ENCODE measurements around the gene NSF. TPM values are rescaled to one million over a fixed set of nuclear protein-coding genes. Genes with fewer than 3 reads are reported as not detected.

The NSF gene
- total and polyA plus RNA-seq, 7 donors: 15.0 to 41.8 (median 30.0) TPM

DNA sequence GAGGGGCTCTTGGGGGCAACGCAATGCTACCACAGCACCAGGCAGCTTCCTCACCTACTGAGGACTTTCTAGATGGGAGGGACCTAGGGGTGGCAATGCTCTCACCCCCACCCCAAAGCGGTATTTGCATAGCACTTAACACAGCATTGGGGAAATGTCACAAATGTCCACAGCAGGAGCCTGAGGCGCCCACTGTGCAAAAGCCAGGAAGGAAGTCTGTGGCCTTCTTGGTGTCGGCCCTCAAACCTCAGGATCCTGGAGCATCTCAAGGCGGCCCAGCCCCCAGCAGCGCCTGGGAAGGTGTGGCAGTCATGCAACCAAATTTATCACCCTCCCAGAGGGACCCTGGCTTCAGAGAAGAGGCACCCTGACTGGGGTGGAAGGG lies 182.7 kb downstream of the NSF start:
- H3K4me3 ChIP-seq: no peak overlapping the region
- H3K4me1 ChIP-seq: peaks cover 0 to 28% (median 22%) of the 10 kb centered on the region in 4 donors
- 49 to 87% methylated on average over 6 of the region's 6 CpGs for WGBS, 2 donors
- intact Hi-C loops (cut with DNase I): no loop called here
- no peaks in the 10 kb centered on the region for H3K36me3 ChIP-seq
- H3K9me3 ChIP-seq: no peaks in the 10 kb centered on the region
- H3K27me3 ChIP-seq: no peaks in the 10 kb centered on the region
- peak; percentile 48 for DNase-seq
- TF ChIP-seq POLR2A (IDR thresholded peaks at IDR 0.05) (no peak), POLR2AphosphoS5 (IDR thresholded peaks at IDR 0.05) (no peak), CTCF (IDR thresholded peaks at IDR 0.05) (no peak), EP300 (IDR thresholded peaks at IDR 0.05) (no peak)
- H3K27ac ChIP-seq: no peak overlapping the region

DNA sequence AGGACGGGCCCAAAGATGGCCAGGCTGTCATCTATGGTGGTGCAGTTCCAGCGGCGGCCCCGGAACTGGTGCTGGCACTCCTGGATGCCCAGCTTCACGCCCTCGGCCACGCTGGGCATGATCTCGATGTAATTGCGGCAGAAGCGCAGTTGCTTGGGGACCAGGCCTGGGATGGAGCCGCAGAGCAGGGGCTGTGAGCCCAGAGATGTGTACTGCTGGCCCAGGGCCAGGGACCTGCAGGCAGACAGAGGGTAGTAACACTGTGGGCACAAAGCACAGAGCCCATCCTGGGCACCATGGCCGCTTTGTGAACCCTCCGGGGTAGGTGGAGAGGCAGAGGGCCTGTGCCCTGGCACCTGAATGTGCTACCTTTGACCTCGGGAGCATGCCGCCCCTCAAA lies 183.2 kb downstream of the NSF start:
- WGBS, 2 donors: 87 to 90% methylated on average over 15 of the region's 15 CpGs
- no peak for TF ChIP-seq POLR2A (IDR thresholded peaks at IDR 0.05)
- TF ChIP-seq EP300 (IDR thresholded peaks at IDR 0.05): no peak
- peak; percentile 56 for DNase-seq
- intact Hi-C loops (cut with DNase I): no loop called here
- no peak overlapping the region for H3K4me3 ChIP-seq
- H3K9me3 ChIP-seq: no peaks in the 10 kb centered on the region
- H3K27me3 ChIP-seq: no peaks in the 10 kb centered on the region
- H3K36me3 ChIP-seq: no peaks in the 10 kb centered on the region
- H3K4me1 ChIP-seq: peaks cover 0 to 28% (median 22%) of the 10 kb centered on the region in 4 donors
- no peak overlapping the region for H3K27ac ChIP-seq

DNA sequence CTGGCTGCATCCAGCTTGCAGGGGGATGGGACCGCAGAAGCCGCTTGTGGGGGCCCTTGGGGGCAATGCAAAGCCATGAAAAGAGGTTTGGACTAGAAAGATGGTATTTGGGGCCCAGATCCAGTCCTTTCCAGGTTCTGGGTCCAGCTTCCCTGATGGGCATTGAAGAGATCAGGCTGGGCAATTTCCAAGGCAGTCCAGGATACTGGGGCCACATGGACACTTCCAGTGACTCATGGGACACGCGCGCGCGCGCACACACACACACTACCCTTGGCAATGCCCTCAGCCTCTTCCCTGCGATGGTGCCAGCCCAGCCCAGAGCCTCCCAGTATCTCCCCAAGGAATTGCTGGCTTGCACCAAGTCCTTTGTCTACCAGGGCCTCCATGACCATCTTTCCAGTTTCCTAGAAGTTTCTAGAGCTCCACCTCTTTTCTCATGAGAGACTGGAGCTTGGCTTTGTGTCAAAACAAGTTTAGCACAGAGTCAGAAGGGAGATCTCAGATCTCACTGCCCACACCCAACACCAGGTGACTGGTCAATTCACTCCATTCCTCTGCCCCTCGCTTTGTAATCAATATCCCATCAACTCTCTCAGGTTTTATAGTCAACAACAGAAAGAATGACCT lies 183.8 kb downstream of the NSF start:
- TF ChIP-seq EP300 (IDR thresholded peaks at IDR 0.05) (no peak), CTCF (IDR thresholded peaks at IDR 0.05) (no peak), POLR2AphosphoS5 (IDR thresholded peaks at IDR 0.05) (no peak), POLR2A (IDR thresholded peaks at IDR 0.05) (no peak)
- Histone ChIP-seq H3K4me3 (no peak overlapping the region), H3K27me3 (no peaks in the 10 kb centered on the region), H3K27ac (no peak overlapping the region), H3K4me1 (peaks cover 0 to 27% (median 22%) of the 10 kb centered on the region in 4 donors), H3K9me3 (no peaks in the 10 kb centered on the region), H3K36me3 (no peaks in the 10 kb centered on the region)
- WGBS, 2 donors: 96 to 97% methylated on average over 10 of the region's 10 CpGs
- DNase-seq: peak; percentile 46
- intact Hi-C loops (cut with DNase I): no loop called here

DNA sequence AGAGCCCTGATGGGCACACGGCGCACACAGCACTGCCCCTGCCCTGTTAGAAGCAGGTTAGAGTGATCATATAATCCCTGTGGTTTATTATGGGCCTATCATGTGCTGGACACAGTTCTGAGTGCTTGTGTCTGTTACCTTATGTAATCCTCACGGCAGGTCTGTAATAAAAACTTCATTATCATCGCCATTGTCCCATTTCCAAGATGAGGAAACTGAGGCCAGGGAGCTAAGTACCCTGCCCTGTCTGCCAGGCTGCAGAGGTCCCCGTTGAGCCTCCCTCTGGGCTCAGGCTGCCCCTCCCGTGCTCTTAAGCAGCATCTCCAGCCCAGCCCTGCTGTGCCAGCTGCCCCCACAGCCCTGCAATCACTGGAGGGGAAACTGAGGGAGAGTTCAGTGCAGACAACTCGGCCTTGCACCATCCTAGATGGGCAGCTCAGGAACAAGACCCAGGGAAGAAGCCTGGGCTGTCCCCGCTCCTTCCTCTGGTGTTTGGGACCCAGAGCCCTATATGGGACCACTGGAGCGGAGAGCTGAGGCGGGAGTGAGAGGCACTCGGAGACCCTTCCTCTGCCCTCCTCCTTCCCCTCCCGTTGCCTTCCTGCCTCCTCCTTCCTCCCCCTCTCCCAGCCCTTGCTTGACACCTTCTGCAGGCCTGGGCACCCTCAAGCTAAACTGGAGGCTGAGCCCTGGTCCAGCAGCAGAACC lies 186.0 kb downstream of the NSF start:
- Histone ChIP-seq H3K9me3 (no peaks in the 10 kb centered on the region), H3K4me3 (no peak overlapping the region), H3K4me1 (peaks cover 0 to 9% (median 4%) of the 10 kb centered on the region in 4 donors), H3K27me3 (no peaks in the 10 kb centered on the region), H3K27ac (no peak overlapping the region), H3K36me3 (no peaks in the 10 kb centered on the region)
- 76 to 80% methylated on average over 12 of the region's 12 CpGs for WGBS, 2 donors
- no peak for TF ChIP-seq EP300 (IDR thresholded peaks at IDR 0.05)
- no peak for TF ChIP-seq POLR2A (IDR thresholded peaks at IDR 0.05)
- no peak for TF ChIP-seq CTCF (IDR thresholded peaks at IDR 0.05)
- TF ChIP-seq POLR2AphosphoS5 (IDR thresholded peaks at IDR 0.05): no peak
- peak; percentile 25 for DNase-seq
- intact Hi-C loops (cut with DNase I): no loop called here

- H3K27ac ChIP-seq: no peak overlapping the region
- DNase-seq: no peak
- H3K9me3 ChIP-seq: no peaks in the 10 kb centered on the region
- no peaks in the 10 kb centered on the region for H3K36me3 ChIP-seq
- H3K27me3 ChIP-seq: no peaks in the 10 kb centered on the region
- whole genome bisulfite sequencing, 2 donors: 77 to 81% methylated on average over 23 of the region's 23 CpGs
- no peak overlapping the region for H3K4me3 ChIP-seq
- intact Hi-C loops (cut with DNase I): no loop called here
- H3K4me1 ChIP-seq: no peaks in the 10 kb centered on the region
- no peak for TF ChIP-seq POLR2A (IDR thresholded peaks at IDR 0.05)
- no peak for TF ChIP-seq CTCF (IDR thresholded peaks at IDR 0.05)
Measured at GRCh38 chr17:46777943-46778915, 187.8 kb downstream of the NSF start.
